Measurements from ENCODE around the gene TMEM203. TPM values are rescaled to one million over a fixed set of nuclear protein-coding genes. Genes with fewer than 3 reads are reported as not detected.

Gene TMEM203
- polyA plus RNA-seq, 6 donors from 2014 or later, result 119 to 191 (median 142) TPM

DNA sequence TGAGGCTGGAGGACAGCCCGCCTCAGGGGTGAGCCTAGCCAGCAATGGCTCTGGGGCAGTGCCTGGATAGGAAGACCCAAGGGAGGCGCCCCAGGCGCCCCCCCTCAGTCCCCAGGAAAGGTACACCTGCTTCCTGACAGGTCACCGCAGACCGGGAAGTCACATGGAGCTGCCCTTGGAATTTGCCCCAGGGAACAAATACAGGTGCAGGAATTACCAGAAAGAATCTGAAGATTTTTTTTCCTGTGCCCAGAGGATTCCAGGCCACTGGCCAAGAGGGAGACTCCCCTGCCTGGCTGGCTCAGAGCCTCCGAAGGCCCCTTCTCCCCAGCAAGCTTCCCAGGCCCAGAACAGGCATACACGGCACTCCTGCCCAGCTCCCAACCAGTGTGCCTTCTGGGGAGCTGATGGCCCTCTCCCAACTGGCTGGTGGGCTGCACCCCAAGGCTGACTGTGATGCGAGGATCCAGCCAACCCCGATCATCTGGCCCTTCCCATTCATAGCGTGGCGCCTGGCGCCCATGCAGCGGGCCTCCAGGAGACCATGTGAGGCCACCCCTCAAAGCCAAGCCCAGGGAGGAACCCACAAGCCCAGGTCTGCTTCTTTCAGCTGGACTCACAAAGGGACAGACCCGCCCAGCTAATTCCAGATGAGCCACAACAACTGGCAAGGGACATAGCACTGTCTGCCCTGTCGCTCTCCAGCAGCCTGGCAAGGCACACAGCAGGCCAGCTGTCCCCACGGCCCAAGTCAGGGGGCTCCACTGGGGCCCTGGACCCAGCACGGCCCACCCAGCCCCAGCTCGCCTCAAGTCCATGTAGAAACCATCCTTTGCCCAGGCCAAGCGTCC, 7.2 kb downstream of the TMEM203 start:
- no peaks in the 10 kb centered on the region for H3K27me3 Mint-ChIP-seq
- no peaks in the 10 kb centered on the region for H3K9me3 Mint-ChIP-seq
- peak overlapping the region in 1 of 6 donors; percentile 13 for H3K27ac Mint-ChIP-seq
- H3K4me3 Mint-ChIP-seq, result peak overlapping the region in 6 of 8 donors; percentile 2 to 81 (median 42)
- ATAC-seq (ENCODE audit: low read depth in 2 of 2) (no peak), DNase-seq (no peak)
- peaks cover 11 to 30% (median 23%) of the 10 kb centered on the region in 3 donors for H3K4me1 Mint-ChIP-seq
- H3K36me3 Mint-ChIP-seq, result no peaks in the 10 kb centered on the region

DNA sequence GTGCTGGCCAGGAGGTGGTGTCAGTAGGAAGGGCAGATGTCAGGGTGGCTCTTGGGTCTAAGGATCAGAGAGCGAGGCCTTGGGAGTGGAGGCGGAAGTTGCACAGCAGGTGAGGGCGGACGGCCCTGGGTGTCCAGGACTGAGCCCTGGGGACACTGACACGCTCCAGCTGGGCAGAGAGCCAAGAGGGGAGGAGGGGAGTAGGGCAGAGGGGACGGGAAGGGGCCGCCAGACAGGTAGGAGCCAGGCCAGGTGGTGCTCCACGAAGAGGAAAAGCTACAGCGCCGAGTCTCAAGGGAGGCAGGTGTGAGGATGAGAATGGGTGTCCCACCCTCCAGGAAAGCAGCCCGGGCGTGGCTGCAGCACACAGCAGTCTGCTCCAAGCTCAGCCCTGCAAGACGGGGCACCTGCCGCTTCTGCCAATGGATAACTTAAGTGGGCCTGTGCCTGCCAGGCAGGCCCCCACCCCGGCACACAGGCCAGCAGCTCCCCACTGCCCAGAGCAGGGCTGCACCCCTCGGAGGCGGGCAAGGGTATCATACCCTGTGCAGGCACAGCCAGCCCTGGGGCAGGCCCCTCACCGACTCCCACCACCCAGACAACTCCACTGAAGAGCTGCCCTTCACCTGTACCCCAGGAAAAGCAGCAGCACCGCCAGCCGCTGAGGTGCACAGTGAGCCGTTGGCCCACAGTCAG, 9.8 kb downstream of the TMEM203 start:
- Mint-ChIP-seq H3K36me3 (no peaks in the 10 kb centered on the region), H3K27ac (no peak overlapping the region), H3K4me3 (peak overlapping the region in 1 of 8 donors; percentile 45), H3K9me3 (no peaks in the 10 kb centered on the region), H3K27me3 (no peaks in the 10 kb centered on the region), H3K4me1 (peaks cover 4 to 21% (median 11%) of the 10 kb centered on the region in 3 donors)
- DNase-seq (no peak), ATAC-seq (ENCODE audit: low read depth in 2 of 2) (no peak)

DNA sequence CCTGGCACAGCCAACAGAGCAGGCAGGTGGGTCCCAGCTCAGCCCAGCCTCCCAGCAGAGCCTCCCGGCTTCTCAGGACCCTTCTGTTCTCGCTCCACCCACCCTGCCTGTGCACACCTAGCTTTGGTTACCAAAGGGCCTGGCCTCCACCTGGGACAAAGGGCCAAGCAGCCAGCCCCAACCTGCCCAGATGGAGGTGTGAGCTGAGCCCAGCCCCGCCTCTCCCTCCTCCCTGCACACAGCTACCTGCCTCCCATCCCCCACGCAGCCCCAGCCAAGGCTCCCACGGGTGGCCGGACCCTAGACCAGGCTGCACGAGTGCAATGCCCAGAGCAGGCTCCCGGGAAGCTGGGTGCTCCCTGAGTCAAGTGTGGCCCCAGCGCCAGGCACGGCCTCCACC, 10.5 kb downstream of the TMEM203 start:
- Mint-ChIP-seq H3K9me3 (no peaks in the 10 kb centered on the region), H3K27ac (no peak overlapping the region), H3K36me3 (no peaks in the 10 kb centered on the region), H3K4me3 (no peak overlapping the region), H3K27me3 (no peaks in the 10 kb centered on the region), H3K4me1 (peaks cover 5 to 24% (median 11%) of the 10 kb centered on the region in 3 donors)
- ATAC-seq (ENCODE audit: low read depth in 2 of 2), result no peak
- no peak for DNase-seq

DNA sequence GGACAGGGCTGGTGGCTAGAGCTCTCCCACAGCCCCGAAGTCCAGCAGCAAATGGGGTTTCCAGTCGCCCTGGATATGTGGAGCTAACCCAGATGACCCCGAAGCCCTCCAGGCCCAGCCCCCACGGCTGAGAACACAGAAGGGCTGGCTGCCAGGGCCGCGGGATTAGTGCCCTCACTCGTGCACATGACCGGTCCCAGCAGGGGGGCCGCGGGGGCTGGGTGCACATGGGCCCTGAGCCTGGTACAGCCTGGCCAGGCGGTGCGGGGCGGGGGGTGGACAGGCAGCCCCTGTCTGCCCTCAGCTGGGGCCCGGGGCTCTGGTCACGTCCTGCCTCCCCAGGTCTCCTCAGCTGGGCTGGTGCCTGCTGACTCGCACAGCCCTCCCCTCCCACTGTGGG, 11.1 kb downstream of the TMEM203 start:
- Mint-ChIP-seq H3K36me3 (no peaks in the 10 kb centered on the region), H3K27me3 (no peaks in the 10 kb centered on the region), H3K27ac (no peak overlapping the region), H3K4me3 (no peak overlapping the region), H3K4me1 (peaks cover 9 to 24% (median 10%) of the 10 kb centered on the region in 3 donors), H3K9me3 (no peaks in the 10 kb centered on the region)
- no peak for DNase-seq
- ATAC-seq (ENCODE audit: low read depth in 2 of 2), result no peak

DNA sequence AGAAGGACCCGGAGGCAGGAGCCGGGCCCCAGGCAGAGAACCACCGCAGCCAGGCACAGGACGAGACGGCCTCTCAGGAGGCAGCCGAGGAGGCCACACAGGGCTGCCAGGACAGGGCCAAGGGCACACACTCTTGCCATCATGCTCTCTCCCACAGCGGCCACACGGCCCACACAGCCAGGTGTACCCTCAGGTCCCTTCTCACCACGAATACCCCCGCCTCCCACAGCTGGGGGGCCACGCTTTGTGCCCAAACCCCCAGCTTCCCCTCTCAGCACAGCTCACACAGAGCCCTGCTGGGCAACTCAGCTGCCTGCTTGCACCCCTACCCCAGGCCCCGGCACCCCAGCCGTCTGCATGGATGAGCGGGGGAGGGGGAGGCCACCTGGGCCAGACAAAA, 11.7 kb downstream of the TMEM203 start:
- Mint-ChIP-seq H3K27ac (no peak overlapping the region), H3K4me3 (peak overlapping the region in 1 of 8 donors; percentile 9), H3K36me3 (no peaks in the 10 kb centered on the region)

DNA sequence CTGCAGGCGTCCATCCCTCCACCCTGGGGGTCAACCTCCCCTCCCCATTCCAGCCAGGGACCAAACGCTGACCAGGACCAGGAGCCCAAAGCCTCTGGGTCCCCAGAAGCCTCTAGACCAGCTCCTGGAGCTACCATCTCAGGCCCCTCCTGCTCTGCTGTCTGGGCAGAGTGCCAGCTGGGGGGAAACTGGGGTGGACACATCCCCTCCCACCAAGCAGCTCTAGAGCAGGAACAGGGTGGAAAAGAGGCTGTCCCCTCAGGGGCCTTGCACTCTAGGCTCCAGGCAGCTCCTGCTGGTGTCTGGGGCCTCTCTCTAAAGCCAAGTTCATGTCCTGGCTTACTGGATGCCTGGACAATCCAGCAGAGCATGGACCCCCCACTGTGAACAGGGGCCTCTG, 12.6 kb downstream of the TMEM203 start:
- Mint-ChIP-seq H3K4me1 (peaks cover 15 to 30% (median 19%) of the 10 kb centered on the region in 3 donors), H3K27ac (no peak overlapping the region), H3K9me3 (no peaks in the 10 kb centered on the region), H3K4me3 (peak overlapping the region in 1 of 8 donors; percentile 41), H3K27me3 (no peaks in the 10 kb centered on the region), H3K36me3 (no peaks in the 10 kb centered on the region)
- ATAC-seq (ENCODE audit: low read depth in 2 of 2), result no peak
- no peak for DNase-seq

More for the DNA sequence above, 11.7 kb downstream of the TMEM203 start:
- H3K4me1 Mint-ChIP-seq, result peaks cover 14 to 30% (median 16%) of the 10 kb centered on the region in 3 donors
- ATAC-seq (ENCODE audit: low read depth in 2 of 2) (no peak), DNase-seq (no peak)
- H3K27me3 Mint-ChIP-seq, result no peaks in the 10 kb centered on the region
- no peaks in the 10 kb centered on the region for H3K9me3 Mint-ChIP-seq

DNA sequence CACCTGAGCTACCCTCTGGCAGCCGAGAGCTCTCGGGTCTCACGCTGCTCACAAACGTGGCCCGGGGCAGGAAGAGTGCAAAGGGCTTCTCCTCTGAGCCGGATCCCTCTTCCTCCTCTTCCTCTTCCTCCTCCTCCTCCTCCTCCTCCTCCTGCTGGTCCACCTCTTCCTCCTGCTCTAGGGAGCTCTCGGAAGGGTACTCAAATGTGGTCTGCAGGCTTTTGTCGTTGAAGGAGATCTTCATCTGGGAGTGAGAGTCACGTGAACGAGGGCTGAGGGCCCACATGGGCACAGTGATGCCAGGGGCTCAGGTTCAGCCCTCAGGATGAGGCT, 13.0 kb downstream of the TMEM203 start:
- H3K4me3 Mint-ChIP-seq, result peak overlapping the region in 1 of 8 donors; percentile 41
- no peaks in the 10 kb centered on the region for H3K9me3 Mint-ChIP-seq
- no peak overlapping the region for H3K27ac Mint-ChIP-seq
- ATAC-seq (ENCODE audit: low read depth in 2 of 2) (no peak), DNase-seq (no peak)
- no peaks in the 10 kb centered on the region for H3K36me3 Mint-ChIP-seq
- peaks cover 20 to 35% (median 22%) of the 10 kb centered on the region in 3 donors for H3K4me1 Mint-ChIP-seq
- no peaks in the 10 kb centered on the region for H3K27me3 Mint-ChIP-seq

DNA sequence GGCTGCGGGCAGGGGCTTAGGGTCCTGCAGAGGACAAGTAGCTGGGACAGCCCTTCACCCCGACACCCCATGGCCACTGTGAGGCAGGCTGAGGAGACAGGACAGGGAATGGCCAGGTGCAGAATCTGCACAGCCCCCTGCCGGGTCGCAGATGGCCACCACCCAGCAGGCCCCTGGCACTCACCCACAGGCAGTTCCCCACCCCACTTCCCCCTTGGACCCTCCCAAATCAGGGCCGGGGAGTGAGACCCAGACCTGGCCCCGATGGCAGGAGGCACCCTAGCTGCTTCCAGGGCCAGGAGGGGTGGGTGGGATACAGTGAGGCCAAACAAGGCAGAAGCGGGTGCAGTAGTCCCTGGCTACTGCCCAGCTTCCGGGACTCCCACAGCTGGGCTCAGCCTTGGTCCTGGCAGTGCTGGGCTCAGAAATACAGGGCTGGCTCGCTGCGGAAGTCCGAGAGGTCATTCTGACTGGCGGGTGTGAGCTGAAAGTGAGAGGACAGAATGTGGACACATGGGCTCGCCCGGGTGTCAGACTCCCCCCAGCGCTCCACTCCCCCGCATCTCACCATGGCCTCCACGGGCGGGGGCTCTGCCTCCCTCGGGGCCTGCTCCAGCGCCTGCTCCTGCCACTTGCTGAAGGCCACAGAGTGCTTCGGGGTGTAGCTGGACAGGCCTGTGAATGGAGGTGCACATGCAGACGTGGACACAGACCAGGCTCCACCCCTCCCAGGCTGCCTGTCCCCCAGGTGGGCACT, 13.6 kb downstream of the TMEM203 start:
- ATAC-seq (ENCODE audit: low read depth in 2 of 2), result no peak
- no peaks in the 10 kb centered on the region for H3K27me3 Mint-ChIP-seq
- peaks cover 25 to 37% (median 26%) of the 10 kb centered on the region in 3 donors for H3K4me1 Mint-ChIP-seq
- H3K4me3 Mint-ChIP-seq, result peak overlapping the region in 1 of 8 donors; percentile 41
- no peaks in the 10 kb centered on the region for H3K9me3 Mint-ChIP-seq
- DNase-seq, result no peak
- H3K36me3 Mint-ChIP-seq, result no peaks in the 10 kb centered on the region
- H3K27ac Mint-ChIP-seq, result peak overlapping the region in 1 of 6 donors; percentile 94

DNA sequence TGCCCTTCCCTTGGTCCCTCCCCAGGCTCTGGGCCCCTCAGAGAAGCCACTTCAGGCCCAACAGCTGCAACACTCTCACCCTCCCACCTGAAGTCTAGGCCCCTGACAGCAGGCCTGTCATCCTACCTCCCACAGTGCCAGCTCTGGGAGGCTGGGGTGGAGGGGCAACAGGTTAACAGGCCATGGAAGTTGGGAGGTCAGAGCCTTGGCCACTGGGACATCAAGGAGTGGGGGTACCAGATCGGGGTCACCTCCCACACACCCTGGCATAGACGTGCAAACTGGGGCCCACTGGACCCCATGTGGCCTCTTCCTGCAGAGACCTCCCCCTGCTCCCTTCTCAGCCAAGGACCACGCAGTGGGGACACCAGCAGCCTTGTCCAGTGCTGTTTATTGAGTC, 14.2 kb downstream of the TMEM203 start:
- H3K27me3 Mint-ChIP-seq, result no peaks in the 10 kb centered on the region
- H3K27ac Mint-ChIP-seq, result peak overlapping the region in 3 of 6 donors; percentile 78 to 94 (median 82)
- no peak for DNase-seq
- peaks cover 28 to 42% (median 31%) of the 10 kb centered on the region in 3 donors for H3K4me1 Mint-ChIP-seq
- no peak for ATAC-seq (ENCODE audit: low read depth in 2 of 2)
- H3K4me3 Mint-ChIP-seq, result peak overlapping the region in 4 of 8 donors; percentile 12 to 92 (median 74)
- H3K9me3 Mint-ChIP-seq, result no peaks in the 10 kb centered on the region
- H3K36me3 Mint-ChIP-seq, result no peaks in the 10 kb centered on the region

DNA sequence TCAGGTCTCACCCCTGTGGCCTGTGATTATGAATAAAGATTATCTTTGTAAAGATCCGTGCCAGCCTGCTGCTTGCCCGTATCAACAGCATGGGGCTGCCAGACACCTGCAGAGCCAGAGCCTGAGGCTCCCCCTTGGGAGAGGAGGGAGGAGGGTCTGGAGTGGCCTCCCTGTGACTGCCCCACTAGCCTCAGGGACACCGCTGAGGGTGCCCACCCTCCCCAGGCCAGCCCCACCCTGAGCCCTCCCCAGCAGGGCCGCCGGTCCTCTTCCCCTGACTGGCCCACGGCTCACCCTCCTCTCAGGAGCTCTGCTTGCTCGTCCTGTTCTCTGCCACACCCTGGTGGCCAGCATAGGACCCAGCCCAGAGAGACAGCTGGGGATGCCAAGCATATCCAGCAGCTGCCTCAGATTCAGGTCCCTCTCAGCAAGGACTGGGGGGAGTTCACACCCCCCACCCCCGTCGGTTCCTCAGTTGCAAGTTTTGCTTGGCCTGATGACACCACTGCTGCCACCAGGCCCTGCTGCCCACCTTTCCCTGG, 15.1 kb downstream of the TMEM203 start:
- Mint-ChIP-seq H3K36me3 (no peaks in the 10 kb centered on the region), H3K27me3 (no peaks in the 10 kb centered on the region), H3K4me3 (peak overlapping the region; percentile 42 to 92 (median 68)), H3K27ac (peak overlapping the region in 4 of 6 donors; percentile 30 to 94 (median 68)), H3K4me1 (peaks cover 27 to 42% (median 38%) of the 10 kb centered on the region in 3 donors), H3K9me3 (no peaks in the 10 kb centered on the region)
- no peak for ATAC-seq (ENCODE audit: low read depth in 2 of 2)
- DNase-seq, result no peak

DNA sequence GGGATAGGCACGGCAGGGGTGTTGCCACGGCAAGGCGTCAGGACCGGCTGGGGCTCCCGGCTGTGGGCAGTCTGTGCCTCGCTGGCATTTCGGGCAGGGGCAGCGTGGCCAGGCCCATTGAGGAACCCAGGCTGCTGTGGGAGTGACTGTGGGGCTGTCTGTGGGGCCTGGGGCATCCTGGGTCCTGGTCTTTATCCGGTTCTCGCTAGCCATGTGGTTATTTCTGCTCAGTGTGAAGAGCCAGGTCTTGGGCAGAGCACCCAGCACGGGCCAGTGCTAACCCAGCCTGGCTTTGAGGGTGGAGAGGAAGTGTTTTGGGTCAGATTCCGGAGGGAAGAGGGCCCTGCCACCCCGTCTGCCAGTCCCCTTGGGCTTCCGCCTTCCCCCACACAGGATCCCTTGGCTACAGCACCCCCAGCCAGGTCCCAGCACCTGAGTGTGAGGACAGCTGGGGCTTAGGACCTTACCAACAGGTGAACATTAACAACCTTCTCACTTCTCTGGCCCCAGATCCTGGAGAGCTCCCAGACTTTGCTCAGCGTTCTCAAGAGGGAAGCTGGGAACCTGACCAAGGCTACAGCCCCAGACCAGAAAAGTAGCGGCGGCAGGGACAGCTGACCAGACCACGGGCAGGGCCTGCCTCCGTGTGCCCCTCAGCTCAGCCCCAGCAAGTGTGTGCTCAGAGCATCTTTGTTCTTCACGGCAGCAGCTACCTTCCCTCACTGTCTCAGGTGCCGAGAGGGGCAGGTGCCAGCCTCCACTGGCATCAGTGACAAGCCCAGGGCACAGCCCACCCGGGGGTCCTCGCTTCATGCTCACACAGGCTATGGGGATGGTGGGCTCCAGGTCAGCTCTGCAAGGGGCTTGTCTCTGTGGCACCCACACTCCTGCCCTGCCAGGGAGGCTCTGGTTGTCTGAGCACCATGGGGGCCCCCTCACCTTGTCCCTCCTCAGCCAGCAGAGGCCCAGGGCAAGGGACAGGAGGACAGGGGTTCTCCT, 15.9 kb downstream of the TMEM203 start:
- no peak for ATAC-seq (ENCODE audit: low read depth in 2 of 2)
- H3K36me3 Mint-ChIP-seq, result no peaks in the 10 kb centered on the region
- H3K9me3 Mint-ChIP-seq, result no peaks in the 10 kb centered on the region
- H3K4me3 Mint-ChIP-seq, result peak overlapping the region; percentile 90 to 96 (median 92)
- no peaks in the 10 kb centered on the region for H3K27me3 Mint-ChIP-seq
- no peak for DNase-seq
- H3K27ac Mint-ChIP-seq, result peak overlapping the region; percentile 88 to 99 (median 94)
- H3K4me1 Mint-ChIP-seq, result peaks cover 23 to 40% (median 39%) of the 10 kb centered on the region in 3 donors

Measured in naive B cell (primary cell).